Mesothelial cell of epicardium (in vitro differentiated cells): Measurements from ENCODE around the gene CLEC1B. TPM values are rescaled to one million over a fixed set of nuclear protein-coding genes. Genes with fewer than 3 reads are reported as not detected.

Source experiments
- DNase-seq, 2 experiments: peaks; one replicate each; pipeline ENCODE4 v3.0.0; 2021; ENCODE audit warnings: low spot score in 2 of 2; ENCODE audit not compliant: unreplicated experiment in 2 of 2
- H3K27ac Mint-ChIP-seq: 2 replicates; pipeline ENCODE4 v1.8.0; 2021; ENCODE audit warnings: mixed read lengths
- H3K27me3 Mint-ChIP-seq: 2 replicates; pipeline ENCODE4 v1.8.0; 2021; ENCODE audit warnings: low read depth, mixed read lengths
- H3K36me3 Mint-ChIP-seq: 2 replicates; pipeline ENCODE4 v1.8.0; 2021; ENCODE audit warnings: mixed read lengths
- H3K4me1 Mint-ChIP-seq: 2 replicates; pipeline ENCODE4 v1.8.0; 2021; ENCODE audit warnings: mixed read lengths
- H3K4me3 Mint-ChIP-seq: 2 replicates; pipeline ENCODE4 v1.8.0; 2021; ENCODE audit warnings: mild to moderate bottlenecking, moderate library complexity, mixed read lengths
- H3K9me3 Mint-ChIP-seq: 2 replicates; pipeline ENCODE4 v1.8.0; 2021; ENCODE audit warnings: mixed read lengths
- total RNA-seq: library from RNA; stranded (reverse); gene quantifications from 3 replicates; pipeline ENCODE4 v1.2.1, GENCODE V29; 2021
- TF ChIP-seq, protein P1 (sequence below): fragments of 200-600 bp; sonication (generic); IDR thresholded peaks from one replicate; pipeline ENCODE4 v1.5.0; 2021; ENCODE audit warnings: antibody characterized with exemption; ENCODE audit not compliant: unreplicated experiment

CLEC1B gene
- total RNA-seq, 1 donor from 2014 or later, result 0.18 TPM

DNA sequence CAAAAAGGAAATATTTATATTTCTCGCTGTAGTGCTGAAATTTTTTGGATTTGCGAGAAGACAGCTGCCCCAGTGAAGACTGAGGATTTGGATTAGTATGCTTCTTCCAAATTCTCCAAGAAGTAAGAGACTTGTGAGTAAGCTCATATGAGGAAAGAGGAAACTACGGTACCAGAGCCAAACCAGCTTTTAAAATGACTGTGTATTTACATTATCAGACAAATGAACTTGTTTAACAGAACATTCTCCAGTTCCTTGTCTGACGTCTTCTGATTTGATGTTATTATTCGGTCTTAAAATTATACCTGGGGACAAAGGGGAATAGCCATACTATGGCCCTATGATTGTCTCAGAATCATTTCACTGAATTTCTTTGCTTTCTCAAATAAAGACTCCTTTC is 19.5 kb upstream of the CLEC1B start:
- H3K4me3 Mint-ChIP-seq, result no peak overlapping the region
- TF ChIP-seq, protein P1, sequence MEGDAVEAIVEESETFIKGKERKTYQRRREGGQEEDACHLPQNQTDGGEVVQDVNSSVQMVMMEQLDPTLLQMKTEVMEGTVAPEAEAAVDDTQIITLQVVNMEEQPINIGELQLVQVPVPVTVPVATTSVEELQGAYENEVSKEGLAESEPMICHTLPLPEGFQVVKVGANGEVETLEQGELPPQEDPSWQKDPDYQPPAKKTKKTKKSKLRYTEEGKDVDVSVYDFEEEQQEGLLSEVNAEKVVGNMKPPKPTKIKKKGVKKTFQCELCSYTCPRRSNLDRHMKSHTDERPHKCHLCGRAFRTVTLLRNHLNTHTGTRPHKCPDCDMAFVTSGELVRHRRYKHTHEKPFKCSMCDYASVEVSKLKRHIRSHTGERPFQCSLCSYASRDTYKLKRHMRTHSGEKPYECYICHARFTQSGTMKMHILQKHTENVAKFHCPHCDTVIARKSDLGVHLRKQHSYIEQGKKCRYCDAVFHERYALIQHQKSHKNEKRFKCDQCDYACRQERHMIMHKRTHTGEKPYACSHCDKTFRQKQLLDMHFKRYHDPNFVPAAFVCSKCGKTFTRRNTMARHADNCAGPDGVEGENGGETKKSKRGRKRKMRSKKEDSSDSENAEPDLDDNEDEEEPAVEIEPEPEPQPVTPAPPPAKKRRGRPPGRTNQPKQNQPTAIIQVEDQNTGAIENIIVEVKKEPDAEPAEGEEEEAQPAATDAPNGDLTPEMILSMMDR, result no peak
- H3K9me3 Mint-ChIP-seq, result no peaks in the 10 kb centered on the region
- no peaks in the 10 kb centered on the region for H3K27me3 Mint-ChIP-seq
- H3K27ac Mint-ChIP-seq, result no peak overlapping the region
- peaks cover 7% of the 10 kb centered on the region for H3K4me1 Mint-ChIP-seq
- H3K36me3 Mint-ChIP-seq, result no peaks in the 10 kb centered on the region
- DNase-seq, result no peak

DNA sequence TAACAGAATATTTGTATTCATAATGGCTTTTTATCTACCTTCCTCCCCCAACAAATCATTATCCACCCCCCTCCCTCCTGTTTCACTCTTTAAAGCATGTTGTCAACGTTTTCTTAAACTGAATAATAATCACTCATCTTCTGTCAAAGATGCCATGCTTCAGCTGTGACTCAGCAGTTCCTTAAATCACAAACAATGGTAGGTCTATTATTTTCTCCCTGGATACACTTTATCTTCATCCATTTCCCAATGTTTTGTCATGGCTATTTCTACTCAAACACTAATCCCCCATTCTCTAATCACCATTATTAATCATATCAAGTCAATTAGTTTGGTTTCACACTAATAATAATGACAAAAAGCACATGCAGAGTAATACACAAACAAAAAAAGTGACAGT is 18.0 kb upstream of the CLEC1B start:
- no peak for DNase-seq
- Mint-ChIP-seq H3K27ac (no peak overlapping the region), H3K4me1 (peaks cover 7% of the 10 kb centered on the region), H3K9me3 (no peaks in the 10 kb centered on the region), H3K4me3 (no peak overlapping the region), H3K36me3 (no peaks in the 10 kb centered on the region), H3K27me3 (peaks cover 3% of the 10 kb centered on the region)
- TF ChIP-seq, protein P1, result no peak

DNA sequence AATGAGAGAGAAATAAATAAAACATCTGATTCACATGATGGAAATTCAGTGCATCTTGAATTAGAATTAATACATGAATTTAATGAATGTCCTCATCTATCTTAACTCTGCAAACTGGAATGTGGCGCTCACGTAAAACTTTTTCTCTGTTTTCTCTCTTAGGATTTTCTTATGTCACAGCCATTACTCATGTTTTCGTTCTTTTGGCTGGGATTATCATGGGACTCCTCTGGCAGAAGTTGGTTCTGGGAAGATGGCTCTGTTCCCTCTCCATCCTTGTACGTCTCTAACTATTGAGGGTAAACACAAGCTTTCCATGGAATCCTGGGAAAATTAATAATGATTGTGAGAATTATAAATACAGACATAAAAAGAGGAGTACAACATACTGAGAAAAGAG is 16.5 kb upstream of the CLEC1B start:
- H3K27ac Mint-ChIP-seq, result no peak overlapping the region
- no peak for DNase-seq
- TF ChIP-seq, protein P1, result no peak
- peaks cover 7% of the 10 kb centered on the region for H3K4me1 Mint-ChIP-seq
- no peaks in the 10 kb centered on the region for H3K36me3 Mint-ChIP-seq
- H3K9me3 Mint-ChIP-seq, result no peaks in the 10 kb centered on the region
- peaks cover 5% of the 10 kb centered on the region for H3K27me3 Mint-ChIP-seq
- no peak overlapping the region for H3K4me3 Mint-ChIP-seq

DNA sequence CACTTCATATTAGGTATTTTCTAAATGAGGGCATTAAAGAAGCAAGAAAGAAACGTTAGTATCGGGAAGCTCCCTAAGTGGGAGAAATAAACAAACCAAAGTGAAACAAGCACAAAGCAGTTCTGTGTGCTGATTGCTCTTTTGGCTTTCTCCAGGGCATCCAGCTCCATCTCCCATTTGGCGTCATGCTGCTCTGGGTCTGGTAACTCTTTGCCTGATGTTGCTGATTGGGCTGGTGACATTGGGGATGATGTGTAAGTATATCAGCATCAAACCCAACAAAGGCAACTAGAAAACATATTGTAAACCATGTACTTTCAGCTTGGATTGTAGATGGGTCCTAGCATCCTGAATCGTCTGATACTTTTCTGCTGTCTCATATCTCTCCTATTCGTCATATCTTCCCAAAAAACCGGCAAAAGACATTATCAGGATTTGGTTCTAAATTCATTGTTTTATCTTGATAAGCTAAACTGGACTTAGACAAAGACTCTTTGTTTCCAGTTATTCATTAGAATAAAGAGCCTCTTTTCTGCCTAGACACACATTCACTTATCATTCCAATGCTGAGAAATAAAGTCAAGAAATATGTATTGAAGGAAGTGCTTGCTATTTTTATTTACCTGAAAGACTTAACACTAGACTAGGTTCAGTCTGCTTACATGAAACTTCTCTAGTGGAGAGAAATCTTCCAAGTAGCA is 13.9 kb upstream of the CLEC1B start:
- Mint-ChIP-seq H3K36me3 (no peaks in the 10 kb centered on the region), H3K27me3 (peaks cover 5% of the 10 kb centered on the region), H3K9me3 (no peaks in the 10 kb centered on the region), H3K27ac (no peak overlapping the region), H3K4me3 (no peak overlapping the region), H3K4me1 (peaks cover 7% of the 10 kb centered on the region)
- no peak for DNase-seq
- TF ChIP-seq, protein P1, result no peak

DNA sequence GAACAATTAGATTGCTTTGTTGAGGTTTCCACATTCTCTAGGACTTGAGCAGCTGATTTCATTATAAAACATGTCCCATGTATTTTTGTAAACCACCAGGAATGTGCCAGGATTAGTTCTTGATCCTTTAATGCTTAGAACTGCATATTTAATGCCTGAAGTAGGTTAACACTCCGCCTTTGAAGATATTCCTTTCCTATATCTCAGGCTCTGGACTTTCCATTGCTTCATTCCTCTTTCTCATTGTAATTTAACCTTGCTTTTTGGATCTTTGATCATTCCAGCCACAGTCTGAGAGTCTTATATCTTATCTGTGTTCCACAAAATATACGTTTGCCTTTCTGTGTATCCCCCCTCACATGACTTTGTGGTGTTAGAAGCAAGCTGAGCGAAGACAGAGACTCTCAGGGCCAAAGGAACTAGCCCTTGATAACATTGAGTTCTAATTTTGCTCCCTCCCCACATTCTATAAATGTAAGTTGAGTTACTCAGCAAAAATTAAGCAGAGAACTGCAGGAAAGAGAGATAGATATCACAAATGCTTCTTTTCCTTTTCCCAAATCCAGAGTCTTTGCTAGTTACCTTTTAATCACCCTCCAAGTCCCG is 2.4 kb upstream of the CLEC1B start:
- no peak for DNase-seq
- H3K36me3 Mint-ChIP-seq, result no peaks in the 10 kb centered on the region
- H3K27me3 Mint-ChIP-seq, result no peaks in the 10 kb centered on the region
- TF ChIP-seq, protein P1, result no peak
- H3K9me3 Mint-ChIP-seq, result no peaks in the 10 kb centered on the region
- H3K4me3 Mint-ChIP-seq, result no peak overlapping the region
- peaks cover 10% of the 10 kb centered on the region for H3K4me1 Mint-ChIP-seq
- peak overlapping the region; percentile 7 for H3K27ac Mint-ChIP-seq
